ENCODE results near the gene SRP68. TPM values are rescaled to one million over a fixed set of nuclear protein-coding genes. Genes with fewer than 3 reads are reported as not detected.

SRP68 gene
- total and polyA plus RNA-seq, 2 donors (not counting 1 experiment from before 2014, with no cell fraction given) = 34.0 to 68.6 TPM

DNA sequence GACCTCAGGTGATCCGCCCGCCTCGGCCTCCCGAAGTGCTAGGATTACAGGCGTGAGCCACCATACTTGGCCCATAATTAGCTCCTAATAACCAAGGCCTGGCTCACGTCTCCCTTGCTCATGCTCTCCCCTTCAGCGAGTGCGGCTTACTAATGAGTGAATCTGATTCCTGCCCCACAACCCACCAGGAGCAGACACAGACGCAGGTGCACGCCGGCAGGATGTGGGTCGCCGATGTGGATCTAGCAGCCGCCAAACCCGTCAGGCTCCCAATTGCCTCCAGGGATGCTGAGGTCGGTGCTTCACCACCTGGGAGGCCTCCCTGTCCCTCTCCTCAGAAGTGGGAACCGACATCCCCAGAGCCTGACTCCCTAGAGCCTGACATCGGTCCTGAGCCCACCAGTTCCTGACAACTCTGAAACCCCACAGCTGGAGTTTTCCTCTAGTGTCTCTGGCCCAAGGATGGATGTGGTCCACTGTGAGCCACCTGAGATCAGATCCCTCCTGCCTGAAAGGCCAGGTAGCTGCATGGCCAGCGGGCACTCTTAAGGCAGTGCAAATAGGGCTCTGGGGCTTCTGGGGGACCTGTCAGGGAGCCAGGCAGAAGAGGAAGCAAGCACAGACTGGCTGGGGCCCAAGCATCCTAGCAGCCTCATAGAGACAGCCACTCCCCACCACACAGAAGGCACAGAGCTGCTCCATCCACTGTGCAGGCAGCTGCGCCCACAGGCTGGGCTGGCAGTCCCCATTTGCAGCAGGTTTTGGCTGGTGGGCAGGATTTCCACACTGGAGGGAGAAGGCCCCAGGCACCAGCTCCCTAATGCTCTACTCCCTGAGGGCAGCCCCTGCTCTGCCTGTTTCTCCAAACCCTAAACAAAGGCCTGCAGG, 20.5 kb upstream of the SRP68 start:
- no peak overlapping the region for H3K4me3 ChIP-seq (replicated peaks in 1 of 4; ENCODE audit: control extremely low read depth in 1 of 4, insufficient read depth in 1 of 4, low read depth in 3 of 4, low read length in 4 of 4)
- no peak overlapping the region for H3K9ac ChIP-seq (ENCODE audit: insufficient read depth, low read length)
- H3K79me2 ChIP-seq (ENCODE audit: control insufficient read depth, insufficient read depth, low read length) = no peaks in the 10 kb centered on the region
- H3K9me3 ChIP-seq (ENCODE audit: control insufficient read depth, insufficient read depth, low read depth, low read length) = no peaks in the 10 kb centered on the region
- H3K36me3 ChIP-seq (ENCODE audit: control insufficient read depth, insufficient read depth, low read length) = peaks cover 30% of the 10 kb centered on the region
- H4K20me1 ChIP-seq (ENCODE audit: control insufficient read depth, extremely low read depth, insufficient read depth, low read length) = no peaks in the 10 kb centered on the region
- TF ChIP-seq EZH2 (IDR thresholded peaks at IDR 0.05; ENCODE audit: low read length, missing control alignments) (no peak), CTCF (conservative IDR thresholded peaks at IDR 0.05 in 1 of 2, IDR thresholded peaks at IDR 0.05 in 1 of 2; ENCODE audit: low read depth in 1 of 2, low read length in 2 of 2) (no peak)
- DNase-seq (ENCODE audit: low read depth in 2 of 2) = no peak
- no peaks in the 10 kb centered on the region for H3K27me3 ChIP-seq (ENCODE audit: control insufficient read depth, insufficient read depth, low read length)
- no peak overlapping the region for H3K27ac ChIP-seq (ENCODE audit: insufficient read depth, low read length)
- no peak overlapping the region for H3K4me2 ChIP-seq (ENCODE audit: extremely low read depth, insufficient read depth, low read length)
- no peak overlapping the region for H2AFZ ChIP-seq (ENCODE audit: low read length)
- peaks cover 2% of the 10 kb centered on the region for H3K4me1 ChIP-seq (ENCODE audit: control insufficient read depth, extremely low read depth, insufficient read depth, low read length)

DNA sequence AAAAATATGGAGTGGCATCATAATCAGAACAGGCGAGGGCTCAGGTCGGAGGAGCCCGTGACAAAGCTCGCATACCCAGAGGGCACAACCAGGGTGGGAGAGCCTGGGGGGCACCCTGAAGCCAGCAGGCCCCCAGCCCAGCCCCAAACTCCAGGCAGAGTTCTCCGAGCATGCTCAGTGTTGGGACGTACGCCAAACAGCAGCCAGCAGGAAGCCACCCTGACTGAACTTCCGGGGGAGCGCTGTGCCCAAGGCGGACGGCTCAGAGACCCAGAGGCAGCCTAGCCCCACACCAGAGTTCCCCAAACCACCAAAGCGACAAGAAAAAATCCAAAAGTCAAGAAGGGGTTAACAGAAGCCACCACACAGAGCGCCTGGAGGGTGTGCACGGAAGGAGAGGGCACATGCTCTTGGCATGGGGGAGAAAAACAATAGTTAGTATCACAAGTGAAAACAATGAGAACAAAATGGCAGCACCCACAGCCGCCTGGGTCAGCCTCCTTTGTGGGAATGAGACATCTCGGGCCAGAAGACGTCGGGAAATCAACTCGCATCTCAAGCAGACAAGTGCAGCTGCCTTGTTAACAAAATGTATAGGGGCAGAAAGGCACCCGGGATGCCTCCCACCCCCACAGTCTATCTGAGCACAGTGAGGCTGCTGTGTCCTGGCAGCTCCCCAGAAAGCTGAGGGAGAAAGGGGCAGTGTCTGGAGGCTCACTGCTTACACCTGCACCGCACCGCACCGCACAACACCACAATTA, 19.4 kb upstream of the SRP68 start:
- no peak overlapping the region for H2AFZ ChIP-seq (ENCODE audit: low read length)
- H3K9me3 ChIP-seq (ENCODE audit: control insufficient read depth, insufficient read depth, low read depth, low read length) = no peaks in the 10 kb centered on the region
- no peak for DNase-seq (ENCODE audit: low read depth in 2 of 2)
- H3K4me1 ChIP-seq (ENCODE audit: control insufficient read depth, extremely low read depth, insufficient read depth, low read length) = peaks cover 2% of the 10 kb centered on the region
- no peak overlapping the region for H3K27ac ChIP-seq (ENCODE audit: insufficient read depth, low read length)
- no peak overlapping the region for H3K9ac ChIP-seq (ENCODE audit: insufficient read depth, low read length)
- peaks cover 33% of the 10 kb centered on the region for H3K36me3 ChIP-seq (ENCODE audit: control insufficient read depth, insufficient read depth, low read length)
- H4K20me1 ChIP-seq (ENCODE audit: control insufficient read depth, extremely low read depth, insufficient read depth, low read length) = no peaks in the 10 kb centered on the region
- TF ChIP-seq EZH2 (IDR thresholded peaks at IDR 0.05; ENCODE audit: low read length, missing control alignments) (no peak), CTCF (conservative IDR thresholded peaks at IDR 0.05 in 1 of 2, IDR thresholded peaks at IDR 0.05 in 1 of 2; ENCODE audit: low read depth in 1 of 2, low read length in 2 of 2) (no peak)
- H3K4me3 ChIP-seq (replicated peaks in 1 of 4; ENCODE audit: control extremely low read depth in 1 of 4, insufficient read depth in 1 of 4, low read depth in 3 of 4, low read length in 4 of 4) = no peak overlapping the region
- no peak overlapping the region for H3K4me2 ChIP-seq (ENCODE audit: extremely low read depth, insufficient read depth, low read length)
- no peaks in the 10 kb centered on the region for H3K27me3 ChIP-seq (ENCODE audit: control insufficient read depth, insufficient read depth, low read length)
- H3K79me2 ChIP-seq (ENCODE audit: control insufficient read depth, insufficient read depth, low read length) = no peaks in the 10 kb centered on the region

DNA sequence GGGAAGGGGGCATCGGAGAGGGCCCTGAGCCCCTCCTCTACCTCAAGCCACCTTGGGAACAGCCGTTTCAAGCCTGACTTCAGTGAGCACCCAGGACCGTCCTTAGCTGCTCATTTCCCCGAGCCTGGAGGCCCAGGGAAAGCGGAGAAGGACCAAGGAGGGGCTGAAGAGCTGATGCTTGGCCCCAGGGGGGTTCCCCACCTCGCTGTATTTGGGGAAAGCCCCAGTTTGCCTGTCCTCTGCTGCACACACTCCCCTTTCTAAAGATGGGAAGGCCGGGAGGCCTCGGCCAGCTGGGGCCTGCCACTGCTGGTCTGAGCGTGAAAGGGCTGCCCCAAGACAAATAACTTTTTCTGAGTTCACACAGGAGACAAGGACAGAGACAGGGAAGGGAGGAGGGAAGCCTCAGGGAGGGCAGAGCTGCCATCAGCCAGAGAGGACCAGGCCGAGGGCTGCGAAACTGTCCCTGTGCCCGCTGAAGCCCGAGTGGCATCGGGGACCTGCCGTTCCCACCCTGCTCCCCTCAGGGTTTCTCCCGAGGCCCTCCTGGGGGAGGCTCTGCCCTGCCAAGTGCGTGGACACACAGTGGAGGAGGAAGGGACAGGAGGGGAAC, 18.3 kb upstream of the SRP68 start:
- peaks cover 35% of the 10 kb centered on the region for H3K36me3 ChIP-seq (ENCODE audit: control insufficient read depth, insufficient read depth, low read length)
- H4K20me1 ChIP-seq (ENCODE audit: control insufficient read depth, extremely low read depth, insufficient read depth, low read length) = no peaks in the 10 kb centered on the region
- no peaks in the 10 kb centered on the region for H3K79me2 ChIP-seq (ENCODE audit: control insufficient read depth, insufficient read depth, low read length)
- no peak overlapping the region for H3K9ac ChIP-seq (ENCODE audit: insufficient read depth, low read length)
- H3K4me1 ChIP-seq (ENCODE audit: control insufficient read depth, extremely low read depth, insufficient read depth, low read length) = peaks cover under 1% of the 10 kb centered on the region
- H3K9me3 ChIP-seq (ENCODE audit: control insufficient read depth, insufficient read depth, low read depth, low read length) = no peaks in the 10 kb centered on the region
- DNase-seq (ENCODE audit: low read depth in 2 of 2) = no peak
- no peak for TF ChIP-seq EZH2 (IDR thresholded peaks at IDR 0.05; ENCODE audit: low read length, missing control alignments)
- TF ChIP-seq CTCF (conservative IDR thresholded peaks at IDR 0.05 in 1 of 2, IDR thresholded peaks at IDR 0.05 in 1 of 2; ENCODE audit: low read depth in 1 of 2, low read length in 2 of 2) = no peak
- H3K27me3 ChIP-seq (ENCODE audit: control insufficient read depth, insufficient read depth, low read length) = no peaks in the 10 kb centered on the region
- H2AFZ ChIP-seq (ENCODE audit: low read length) = no peak overlapping the region
- H3K4me3 ChIP-seq (replicated peaks in 1 of 4; ENCODE audit: control extremely low read depth in 1 of 4, insufficient read depth in 1 of 4, low read depth in 3 of 4, low read length in 4 of 4) = no peak overlapping the region
- no peak overlapping the region for H3K4me2 ChIP-seq (ENCODE audit: extremely low read depth, insufficient read depth, low read length)
- no peak overlapping the region for H3K27ac ChIP-seq (ENCODE audit: insufficient read depth, low read length)
